ENCODE measurements around the gene FAR2.
A peak's percentile ranks its signal among the peaks of the same experiment; 100 is the strongest.
"Not testable (repeated sequence)": the region's sequence is repeated elsewhere in the genome, so short reads cannot be mapped to it uniquely, and the experiment has no call there.

The FAR2 gene

GRCh38 chr12:29164477-29165393 lies 15.7 kb downstream of the FAR2 start:
- CTCF ChIA-PET: interaction anchor here (0.7 kb wide), 1 partner anchor 387 kb away, joined by 3 read pairs; no protein-coding TSS in a partner anchor

GRCh38 chr12:29167445-29167844 lies 18.4 kb downstream of the FAR2 start:
- TF ChIP-seq ZNF549 (tag by site-specific recombination; IDR thresholded peaks at IDR 0.05): no peak
- ChIA-PET CTCF (no interaction called here), POLR2A (no interaction called here)
- no peak overlapping the region for H3K27ac ChIP-seq (ENCODE audit: extremely low read depth, low read depth, low read length)
- H3K4me1 ChIP-seq (ENCODE audit: control insufficient read depth, insufficient read depth, low read length): peaks cover 8% of the 10 kb centered on the region
- H3K4me3 ChIP-seq (ENCODE audit: low read depth, low read length): no peak overlapping the region
- H3K36me3 ChIP-seq (ENCODE audit: control insufficient read depth in 2 of 2, insufficient read depth in 1 of 2, low read length in 2 of 2): peaks cover 0 to 7% of the 10 kb centered on the region in 2 experiments; a peak in 1 of 3 replicates
- no peaks in the 10 kb centered on the region for H3K9me3 ChIP-seq (ENCODE audit: control insufficient read depth, insufficient read depth, low read depth, low read length)

More at GRCh38 chr12:29164477-29165393, 15.7 kb downstream of the FAR2 start:
- H3K36me3 ChIP-seq (ENCODE audit: control insufficient read depth in 2 of 2, insufficient read depth in 1 of 2, low read length in 2 of 2): no peaks in the 10 kb centered on the region
- POLR2A ChIA-PET: no interaction called here
- no peak overlapping the region for H3K4me3 ChIP-seq (ENCODE audit: low read depth, low read length)
- TF ChIP-seq ZBTB21 (tag by site-specific recombination; IDR thresholded peaks at IDR 0.05): 0 out of 2 replicates have a peak, but pooled peaks have one; percentile 18
- TF ChIP-seq ZNF121 (tag by site-specific recombination; IDR thresholded peaks at IDR 0.05): no peak
- 0 out of 2 replicates have a peak, but pooled peaks have one; percentile 16 for TF ChIP-seq SP7 (tag by site-specific recombination; IDR thresholded peaks at IDR 0.05)
- TF ChIP-seq PRDM1 (tag by site-specific recombination; IDR thresholded peaks at IDR 0.05): peak; percentile 45; the same call in 1 of the 2 replicates
- TF ChIP-seq ZNF600 (tag by site-specific recombination; IDR thresholded peaks at IDR 0.05): 0 out of 2 replicates have a peak, but pooled peaks have one; percentile 18
- TF ChIP-seq OSR2 (tag by site-specific recombination; IDR thresholded peaks at IDR 0.05): 0 out of 2 replicates have a peak, but pooled peaks have one; percentile 32
- TF ChIP-seq ZNF660 (tag by site-specific recombination; IDR thresholded peaks at IDR 0.05): peak; percentile 95
- TF ChIP-seq ZNF366 (tag by site-specific recombination; conservative IDR thresholded peaks at IDR 0.05): 0 out of 2 replicates have a peak, but pooled peaks have one; percentile 14
- peak; percentile 52; the same call in 1 of the 2 replicates for TF ChIP-seq TRIM28 (IDR thresholded peaks at IDR 0.05; ENCODE audit: borderline replicate concordance, low read length)
- TF ChIP-seq ZNF133 (tag by site-specific recombination; IDR thresholded peaks at IDR 0.05): no peak
- TF ChIP-seq KLF7 (tag by site-specific recombination; IDR thresholded peaks at IDR 0.05; ENCODE audit: borderline replicate concordance): no peak
- no peak overlapping the region for H3K27ac ChIP-seq (ENCODE audit: extremely low read depth, low read depth, low read length)
- H3K4me1 ChIP-seq (ENCODE audit: control insufficient read depth, insufficient read depth, low read length): peaks cover 8% of the 10 kb centered on the region
- H3K9me3 ChIP-seq (ENCODE audit: control insufficient read depth, insufficient read depth, low read depth, low read length): no peaks in the 10 kb centered on the region

GRCh38 chr12:29167988-29168387 lies 18.9 kb downstream of the FAR2 start:
- Histone ChIP-seq H3K9me3 (ENCODE audit: control insufficient read depth, insufficient read depth, low read depth, low read length) (no peaks in the 10 kb centered on the region), H3K36me3 (ENCODE audit: control insufficient read depth in 2 of 2, insufficient read depth in 1 of 2, low read length in 2 of 2) (peaks cover 0 to 7% of the 10 kb centered on the region in 2 experiments; a peak in 1 of 3 replicates), H3K27ac (ENCODE audit: extremely low read depth, low read depth, low read length) (no peak overlapping the region), H3K4me1 (ENCODE audit: control insufficient read depth, insufficient read depth, low read length) (peaks cover 8% of the 10 kb centered on the region), H3K4me3 (ENCODE audit: low read depth, low read length) (no peak overlapping the region)
- ChIA-PET CTCF (no interaction called here), POLR2A (no interaction called here)
- no peak for TF ChIP-seq ZNF530 (tag by site-specific recombination; IDR thresholded peaks at IDR 0.05; ENCODE audit: low read depth)
- no peak for TF ChIP-seq PRDM6 (tag by site-specific recombination; IDR thresholded peaks at IDR 0.05)
- TF ChIP-seq KLF16 (tag by site-specific recombination; IDR thresholded peaks at IDR 0.05): no peak
- no peak for TF ChIP-seq ZFP37 (tag by site-specific recombination; IDR thresholded peaks at IDR 0.05)

GRCh38 chr12:29169978-29170377 lies 20.9 kb downstream of the FAR2 start:
- H3K36me3 ChIP-seq (ENCODE audit: control insufficient read depth in 2 of 2, insufficient read depth in 1 of 2, low read length in 2 of 2); H3K27ac ChIP-seq (ENCODE audit: extremely low read depth, low read depth, low read length); H3K4me1 ChIP-seq (ENCODE audit: control insufficient read depth, insufficient read depth, low read length); H3K9me3 ChIP-seq (ENCODE audit: control insufficient read depth, insufficient read depth, low read depth, low read length); CTCF ChIA-PET; POLR2A ChIA-PET; H3K4me3 ChIP-seq (ENCODE audit: low read depth, low read length): not testable (repeated sequence)
